ENCODE results near the gene PLEKHA3. TPM values are rescaled to one million over a fixed set of nuclear protein-coding genes. Genes with fewer than 3 reads are reported as not detected.
A peak's percentile ranks its signal among the peaks of the same experiment; 100 is the strongest.
"Not testable (repeated sequence)": the region's sequence is repeated elsewhere in the genome, so short reads cannot be mapped to it uniquely, and the experiment has no call there.

Gene PLEKHA3
- total RNA-seq, 2 donors from 2014 or later, result 21.2 to 22.8 TPM

- Mint-ChIP-seq H3K9me3 (peaks cover 11% of the 10 kb centered on the region), H3K4me3 (peak overlapping the region; percentile 88), H3K27ac (peak overlapping the region; percentile 94), H3K27me3 (ENCODE audit: insufficient read depth) (no peaks in the 10 kb centered on the region), H3K36me3 (ENCODE audit: low read depth) (peaks cover 34% of the 10 kb centered on the region), H3K4me1 (no peaks in the 10 kb centered on the region)
- peak overlapping the region; percentile 31 for H3K9ac ChIP-seq (ENCODE audit: extremely low read depth, low read length, poor library complexity, severe bottlenecking)
- no peaks in the 10 kb centered on the region for H3K27me3 ChIP-seq (ENCODE audit: control insufficient read depth, insufficient read depth, low read length, poor library complexity, severe bottlenecking)
- H3K9me3 ChIP-seq (ENCODE audit: control insufficient read depth, low read length), result no peaks in the 10 kb centered on the region
- WGBS, 2 experiments (ENCODE audit: insufficient coverage in 1 of 2, insufficient read length in 1 of 2), result 38 to 58% methylated on average over 7 to 25 of the region's 25 CpGs
- no peaks in the 10 kb centered on the region for H3K4me1 ChIP-seq (ENCODE audit: control insufficient read depth, insufficient read depth, low read length)
- no peak overlapping the region for H3K27ac ChIP-seq (ENCODE audit: low read depth, low read length)
- peaks cover 25% of the 10 kb centered on the region for H3K36me3 ChIP-seq (ENCODE audit: control insufficient read depth, insufficient read depth, low read length)
- H3K4me3 ChIP-seq (ENCODE audit: low read length), result peak overlapping the region; percentile 80
- TF ChIP-seq CTCF (conservative IDR thresholded peaks at IDR 0.05), result peak; percentile 88
- DNase-seq, result peak; percentile 97
These were observed 42.8 kb downstream of the PLEKHA3 start for GRCh38 chr2:178522950-178523595.

- 72% methylated on average over 6 to 8 of the region's 8 CpGs for WGBS, 2 experiments (ENCODE audit: insufficient coverage in 1 of 2, insufficient read length in 1 of 2)
- H3K9me3 Mint-ChIP-seq, result peaks cover 11% of the 10 kb centered on the region
- no peak for TF ChIP-seq CTCF (conservative IDR thresholded peaks at IDR 0.05)
These were observed 43.4 kb downstream of the PLEKHA3 start for GRCh38 chr2:178523596-178524134.

GRCh38 chr2:178525010-178525409 is 44.8 kb downstream of the PLEKHA3 start:
- H3K9me3 ChIP-seq (ENCODE audit: control insufficient read depth, low read length); H3K4me1 ChIP-seq (ENCODE audit: control insufficient read depth, insufficient read depth, low read length); H3K27ac Mint-ChIP-seq; H3K27me3 Mint-ChIP-seq (ENCODE audit: insufficient read depth); H3K4me3 ChIP-seq (ENCODE audit: low read length); H3K9ac ChIP-seq (ENCODE audit: extremely low read depth, low read length, poor library complexity, severe bottlenecking); H3K27ac ChIP-seq (ENCODE audit: low read depth, low read length); H3K27me3 ChIP-seq (ENCODE audit: control insufficient read depth, insufficient read depth, low read length, poor library complexity, severe bottlenecking); DNase-seq; H3K4me1 Mint-ChIP-seq; H3K4me3 Mint-ChIP-seq: not testable (repeated sequence)
- Mint-ChIP-seq H3K36me3 (ENCODE audit: low read depth) (peaks cover 49% of the 10 kb centered on the region), H3K9me3 (peaks cover 11% of the 10 kb centered on the region)
- H3K36me3 ChIP-seq (ENCODE audit: control insufficient read depth, insufficient read depth, low read length), result peaks cover 38% of the 10 kb centered on the region
- WGBS, 2 experiments (ENCODE audit: insufficient coverage in 1 of 2, insufficient read length in 1 of 2), result 93% methylated on average over 3 of the region's 5 CpGs; no CpG with 5 or more reads in 1 of the 2 experiments

More at GRCh38 chr2:178523596-178524134, 43.4 kb downstream of the PLEKHA3 start:
- Histone ChIP-seq H3K4me1 (ENCODE audit: control insufficient read depth, insufficient read depth, low read length) (no peaks in the 10 kb centered on the region), H3K36me3 (ENCODE audit: control insufficient read depth, insufficient read depth, low read length) (peaks cover 30% of the 10 kb centered on the region), H3K27me3 (ENCODE audit: control insufficient read depth, insufficient read depth, low read length, poor library complexity, severe bottlenecking) (no peaks in the 10 kb centered on the region), H3K9me3 (ENCODE audit: control insufficient read depth, low read length) (no peaks in the 10 kb centered on the region), H3K27ac (ENCODE audit: low read depth, low read length) (no peak overlapping the region), H3K9ac (ENCODE audit: extremely low read depth, low read length, poor library complexity, severe bottlenecking) (peak overlapping the region; percentile 31), H3K4me3 (ENCODE audit: low read length) (peak overlapping the region; percentile 80)
- Mint-ChIP-seq H3K27ac (peak overlapping the region; percentile 94), H3K36me3 (ENCODE audit: low read depth) (peaks cover 40% of the 10 kb centered on the region), H3K4me1 (no peaks in the 10 kb centered on the region), H3K27me3 (ENCODE audit: insufficient read depth) (no peaks in the 10 kb centered on the region), H3K4me3 (peak overlapping the region; percentile 88)
- DNase-seq, result peak; percentile 56

- peaks cover 11% of the 10 kb centered on the region for H3K9me3 Mint-ChIP-seq
- not testable (repeated sequence) for H3K27me3 Mint-ChIP-seq (ENCODE audit: insufficient read depth)
These were observed 45.2 kb downstream of the PLEKHA3 start for GRCh38 chr2:178525460-178525859.

More at GRCh38 chr2:178525460-178525859, 45.2 kb downstream of the PLEKHA3 start:
- H3K27me3 ChIP-seq (ENCODE audit: control insufficient read depth, insufficient read depth, low read length, poor library complexity, severe bottlenecking); H3K4me3 ChIP-seq (ENCODE audit: low read length); H3K4me1 ChIP-seq (ENCODE audit: control insufficient read depth, insufficient read depth, low read length); H3K4me3 Mint-ChIP-seq; DNase-seq; H3K27ac Mint-ChIP-seq; H3K9me3 ChIP-seq (ENCODE audit: control insufficient read depth, low read length); H3K27ac ChIP-seq (ENCODE audit: low read depth, low read length); H3K4me1 Mint-ChIP-seq; H3K9ac ChIP-seq (ENCODE audit: extremely low read depth, low read length, poor library complexity, severe bottlenecking): not testable (repeated sequence)
- peaks cover 39% of the 10 kb centered on the region for H3K36me3 ChIP-seq (ENCODE audit: control insufficient read depth, insufficient read depth, low read length)
- peaks cover 51% of the 10 kb centered on the region for H3K36me3 Mint-ChIP-seq (ENCODE audit: low read depth)
- WGBS, 2 experiments (ENCODE audit: insufficient coverage in 1 of 2, insufficient read length in 1 of 2), result no CpG with 5 or more reads among the region's 1 CpG

Data from endodermal cell (in vitro differentiated cells).